OCI-LY7 (cell line): ENCODE data around the gene PTRH2. TPM values are rescaled to one million over a fixed set of nuclear protein-coding genes. Genes with fewer than 3 reads are reported as not detected.
A peak's percentile ranks its signal among the peaks of the same experiment; 100 is the strongest.

Experiments used
- BruUV-seq: library from RNA; stranded (reverse); fragments of 400-500 nt; replicated peaks from 2 replicates; lab custom pipeline; 2021; lab: Mats Ljungman, UMichigan
- CTCF ChIA-PET: fragments of 300-600 bp; sonication (Branson Sonifier 250); formaldehyde crosslinking; loops from one replicate; lab custom pipeline; 2022; ENCODE audit warnings: antibody characterized with exemption; ENCODE audit not compliant: unreplicated experiment; lab: Charles Lee
- POLR2A ChIA-PET: fragments of 300-600 bp; sonication (Branson Sonifier 250); formaldehyde crosslinking; loops from one replicate; lab custom pipeline; 2022; ENCODE audit warnings: antibody characterized with exemption; lab: Charles Lee
- DNase-seq: peaks from one replicate; pipeline ENCODE4 v3.0.0-alpha.2; 2015; ENCODE audit warnings: low spot score
- H2AFZ ChIP-seq: fragments of 200-600 bp; sonication (generic), shearing (Covaris generic); 2 replicates; pipeline ENCODE4 v1.6.1; 2014; ENCODE audit warnings: mild to moderate bottlenecking, antibody characterized with exemption, low read length, moderate library complexity
- H3K27ac ChIP-seq: fragments of 200-600 bp; sonication (generic); 2 replicates; pipeline ENCODE4 v1.5.1; 2014; ENCODE audit warnings: mixed run types, low read depth, mild to moderate bottlenecking, moderate library complexity, low read length, inconsistent platforms; ENCODE audit not compliant: poor library complexity, severe bottlenecking
- H3K36me3 ChIP-seq: fragments of 200-600 bp; sonication (generic); 2 replicates; pipeline ENCODE4 v1.6.1; 2014; ENCODE audit warnings: mild to moderate bottlenecking, antibody characterized with exemption, low read length, moderate library complexity, mixed read lengths; ENCODE audit not compliant: insufficient read depth
- H3K4me1 ChIP-seq: fragments of 200-600 bp; sonication (generic); 2 replicates; pipeline ENCODE4 v1.5.1; 2014; ENCODE audit warnings: mild to moderate bottlenecking, low read length; ENCODE audit not compliant: insufficient read depth, poor library complexity, severe bottlenecking
- H3K4me2 ChIP-seq: fragments of 200-600 bp; sonication (generic); 2 replicates; pipeline ENCODE4 v1.6.1; 2014; ENCODE audit warnings: mild to moderate bottlenecking, low read length
- H3K4me3 ChIP-seq: fragments of 200-600 bp; sonication (generic); 2 replicates; pipeline ENCODE4 v1.5.1; 2014; ENCODE audit warnings: mild to moderate bottlenecking, low read depth, low read length; ENCODE audit not compliant: poor library complexity, severe bottlenecking
- H3K79me2 ChIP-seq: fragments of 200-600 bp; sonication (generic); 2 replicates; pipeline ENCODE4 v1.6.1; 2016; ENCODE audit warnings: low read depth, mild to moderate bottlenecking, low read length, moderate library complexity, mixed read lengths; ENCODE audit not compliant: insufficient read depth
- H3K9me2 ChIP-seq: fragments of 200-600 bp; sonication (generic); 2 replicates; pipeline ENCODE4 v1.6.1; 2016; ENCODE audit warnings: mild to moderate bottlenecking, low read length, mixed read lengths; ENCODE audit not compliant: insufficient read depth
- H3K9me3 ChIP-seq: fragments of 200-600 bp; sonication (generic); 2 replicates; pipeline ENCODE4 v1.6.1; 2014; ENCODE audit warnings: mild to moderate bottlenecking, mixed run types, low read length, mixed read lengths
- H4K20me1 ChIP-seq: fragments of 200-600 bp; sonication (generic); 2 replicates; pipeline ENCODE4 v1.6.1; 2014; ENCODE audit warnings: mild to moderate bottlenecking, antibody characterized with exemption, low read length, moderate library complexity, mixed read lengths; ENCODE audit not compliant: insufficient read depth
- CTCF ChIP-seq: fragments of 200-600 bp; sonication (generic); conservative IDR thresholded peaks from 2 replicates; pipeline ENCODE4 v1.5.1; 2014; ENCODE audit warnings: mild to moderate bottlenecking, antibody characterized with exemption, low read length, moderate library complexity, mixed read lengths
- EZH2phosphoT487 ChIP-seq: fragments of 200-600 bp; sonication (generic); IDR thresholded peaks from 2 replicates; pipeline ENCODE4 v1.6.1; 2018; ENCODE audit warnings: low read depth, borderline replicate concordance, mild to moderate bottlenecking, mixed run types, antibody characterized with exemption, low read length, moderate library complexity, mixed read lengths
- intact Hi-C: fragments of 100-400 bp; cut with micrococcal nuclease; formaldehyde crosslinking; loops from one replicate; pipeline ENCODE4 v1.10.0; 2022; ENCODE audit not compliant: unreplicated experiment
- total RNA-seq, 2 experiments: library from RNA; depleted of rRNA in 1 of 2; stranded (reverse); fragments of >200 nt in 1 of 2; shearing (Covaris generic) in 1 of 2; gene quantifications; 2 replicates each; pipeline ENCODE4 v1.2.3, GENCODE V29; 2014 to 2022

The PTRH2 gene
- total RNA-seq, 2 experiments from 2014 or later: 27.0 to 34.5 TPM

GRCh38 chr17:59754552-59754951 is 47.3 kb upstream of the PTRH2 start:
- no peaks in the 10 kb centered on the region for H3K9me2 ChIP-seq
- no peak overlapping the region for H3K4me3 ChIP-seq
- no peaks in the 10 kb centered on the region for H3K9me3 ChIP-seq
- H3K36me3 ChIP-seq: peaks cover 29% of the 10 kb centered on the region
- H4K20me1 ChIP-seq: no peaks in the 10 kb centered on the region
- H3K4me1 ChIP-seq: peaks cover 8% of the 10 kb centered on the region
- no TSS peak for BruUV-seq
- DNase-seq: no peak
- TF ChIP-seq CTCF: no peak
- no peak overlapping the region for H3K4me2 ChIP-seq
- no peaks in the 10 kb centered on the region for H3K79me2 ChIP-seq
- no peak overlapping the region for H2AFZ ChIP-seq
- ChIA-PET CTCF (no interaction called here), POLR2A (interaction anchor here (0.8 kb wide), 2 partner anchors 80 to 83 kb away, joined by 3 read pairs; no protein-coding TSS in a partner anchor)
- H3K27ac ChIP-seq: no peak overlapping the region
- intact Hi-C loops: loop anchor here (5.0 kb wide), 1 partner anchor 283 kb away; no protein-coding TSS in a partner anchor

GRCh38 chr17:59753522-59754467 is 46.6 kb upstream of the PTRH2 start:
- TF ChIP-seq CTCF (peak; percentile 97), EZH2phosphoT487 (no peak)
- H3K9me3 ChIP-seq: no peaks in the 10 kb centered on the region
- ChIA-PET POLR2A (interaction anchor here (0.5 to 0.8 kb wide), 3 partner anchors 80 to 442 kb away, joined by 3 read pairs; no protein-coding TSS in a partner anchor), CTCF (no interaction called here)
- 0 out of 2 replicates have a peak overlapping the region, but pooled peaks have one; percentile 15 for H3K4me2 ChIP-seq
- H2AFZ ChIP-seq: no peak overlapping the region
- H3K4me1 ChIP-seq: peaks cover 8% of the 10 kb centered on the region
- no peaks in the 10 kb centered on the region for H4K20me1 ChIP-seq
- no peaks in the 10 kb centered on the region for H3K9me2 ChIP-seq
- H3K4me3 ChIP-seq: no peak overlapping the region
- peaks cover 21% of the 10 kb centered on the region for H3K36me3 ChIP-seq
- no peaks in the 10 kb centered on the region for H3K79me2 ChIP-seq
- BruUV-seq: no TSS peak
- DNase-seq: peak; percentile 82
- H3K27ac ChIP-seq: no peak overlapping the region
- intact Hi-C loops: loop anchor here (1.0 to 5.0 kb wide), 3 partner anchors 86 to 284 kb away; no protein-coding TSS in a partner anchor
